OCI-LY1 (cell line): ENCODE data around the gene GCKR.

Experiments
- H2AFZ ChIP-seq: fragments of 200-600 bp; sonication (generic), shearing (Covaris generic); 2 replicates; pipeline ENCODE4 v1.6.0; 2014; ENCODE audit warnings: antibody characterized with exemption, mild to moderate bottlenecking, low read length
- H3F3A ChIP-seq: fragments of 200-600 bp; sonication (generic), shearing (Covaris generic); 2 replicates; pipeline ENCODE4 v1.6.0; 2014; ENCODE audit warnings: mild to moderate bottlenecking, antibody characterized with exemption, low read length, moderate library complexity; ENCODE audit not compliant: insufficient read depth
- H3K27ac ChIP-seq: fragments of 200-600 bp; sonication (generic); 2 replicates; pipeline ENCODE4 v1.5.1; 2014; ENCODE audit warnings: low read length, mixed run types, mild to moderate bottlenecking, low read depth; ENCODE audit not compliant: poor library complexity, severe bottlenecking
- H3K27me3 ChIP-seq: fragments of 200-600 bp; sonication (generic); 2 replicates; pipeline ENCODE4 v1.6.0; 2014; ENCODE audit warnings: antibody characterized with exemption, mild to moderate bottlenecking, low read length, moderate library complexity; ENCODE audit not compliant: insufficient read depth
- H3K36me3 ChIP-seq: fragments of 200-600 bp; sonication (generic); 2 replicates; pipeline ENCODE4 v1.6.1; 2014; ENCODE audit warnings: mild to moderate bottlenecking, antibody characterized with exemption, low read length, moderate library complexity, mixed read lengths; ENCODE audit not compliant: insufficient read depth
- H3K4me1 ChIP-seq: fragments of 200-600 bp; sonication (generic); 2 replicates; pipeline ENCODE4 v1.5.1; 2014; ENCODE audit warnings: mild to moderate bottlenecking, low read length, moderate library complexity; ENCODE audit not compliant: insufficient read depth, severe bottlenecking
- H3K4me2 ChIP-seq: fragments of 200-600 bp; sonication (generic), shearing (Covaris generic); 2 replicates; pipeline ENCODE4 v1.6.1; 2014; ENCODE audit warnings: low read length
- H3K4me3 ChIP-seq: fragments of 200-600 bp; sonication (generic); 2 replicates; pipeline ENCODE4 v1.5.1; 2014; ENCODE audit warnings: low read length, low read depth, mild to moderate bottlenecking, mixed read lengths; ENCODE audit not compliant: poor library complexity, severe bottlenecking
- H3K79me2 ChIP-seq: fragments of 200-600 bp; shearing (Covaris generic); 2 replicates; pipeline ENCODE4 v1.6.1; 2016; ENCODE audit warnings: mixed run types, low read length, mixed read lengths; ENCODE audit not compliant: insufficient read depth
- H3K9ac ChIP-seq: fragments of 200-600 bp; sonication (generic), shearing (Covaris generic); 2 replicates; pipeline ENCODE4 v1.6.1; 2014; ENCODE audit warnings: mild to moderate bottlenecking, low read length, mixed read lengths
- H3K9me2 ChIP-seq: fragments of 200-600 bp; sonication (generic), shearing (Covaris generic); 2 replicates; pipeline ENCODE4 v1.6.1; 2014; ENCODE audit warnings: low read depth, mild to moderate bottlenecking, low read length, mixed read lengths
- H3K9me3 ChIP-seq: fragments of 200-600 bp; shearing (Covaris generic); 2 replicates; pipeline ENCODE4 v1.6.1; 2014; ENCODE audit warnings: low read length, mixed read lengths
- H4K20me1 ChIP-seq: fragments of 200-600 bp; sonication (generic), shearing (Covaris generic); 2 replicates; pipeline ENCODE4 v1.6.0; 2016; ENCODE audit warnings: mild to moderate bottlenecking, low read length; ENCODE audit not compliant: insufficient read depth
- CTCF ChIP-seq: fragments of 200-600 bp; sonication (generic), shearing (Covaris generic); IDR thresholded peaks from 2 replicates; pipeline ENCODE4 v1.5.1; 2017; ENCODE audit warnings: mild to moderate bottlenecking, antibody characterized with exemption, low read length, moderate library complexity, mixed read lengths
- EZH2 ChIP-seq: fragments of 200-600 bp; sonication (generic), shearing (Covaris generic); IDR thresholded peaks from 2 replicates; pipeline ENCODE4 v1.8.0; 2017; ENCODE audit warnings: borderline replicate concordance, mixed run types, mild to moderate bottlenecking, antibody characterized with exemption, low read length, moderate library complexity, mixed read lengths

GCKR gene

GRCh38 chr2:27494284-27494943 is 2.2 kb upstream of the GCKR start:
- no peak overlapping the region for H3K9ac ChIP-seq
- H3K79me2 ChIP-seq = no peaks in the 10 kb centered on the region
- H3K27ac ChIP-seq = no peak overlapping the region
- H3K4me3 ChIP-seq = peak overlapping the region; percentile 37
- peaks cover 6% of the 10 kb centered on the region; the same call in 1 of the 2 replicates for H3K27me3 ChIP-seq
- TF ChIP-seq CTCF = no peak
- TF ChIP-seq EZH2 = no peak
- peak overlapping the region; percentile 34; the same call in 1 of the 2 replicates for H3K4me2 ChIP-seq
- H3K9me2 ChIP-seq = no peaks in the 10 kb centered on the region
- peaks cover 6% of the 10 kb centered on the region for H3K4me1 ChIP-seq
- H4K20me1 ChIP-seq = no peaks in the 10 kb centered on the region
- H2AFZ ChIP-seq = no peak overlapping the region
- H3F3A ChIP-seq = no peaks in the 10 kb centered on the region
- H3K9me3 ChIP-seq = no peaks in the 10 kb centered on the region
- H3K36me3 ChIP-seq = no peaks in the 10 kb centered on the region

GRCh38 chr2:27494944-27495554 is 1.6 kb upstream of the GCKR start, which contains the start of gene FNDC4:
Gene FNDC4, minus strand, starts transcription at chr2:27495200. Its CDS starts 521 bp downstream, at chr2:27494679.
- Histone ChIP-seq H3K4me2 (peak within 1 kb of the TSS; percentile 34; the same call in 1 of the 2 replicates), H3K27ac (no peak within 1 kb of the TSS), H3K4me1 (peaks cover 3% of the 10 kb centered on the region), H3K9me2 (no peaks in the 10 kb centered on the region), H3K9ac (no peak within 1 kb of the TSS), H3K79me2 (no peaks in the 10 kb centered on the region), H2AFZ (no peak within 1 kb of the TSS), H3K9me3 (no peaks in the 10 kb centered on the region), H3K4me3 (peak within 1 kb of the TSS; percentile 37), H3K27me3 (peaks cover 6% of the 10 kb centered on the region; the same call in 1 of the 2 replicates), H4K20me1 (no peaks in the 10 kb centered on the region), H3K36me3 (no peaks in the 10 kb centered on the region), H3F3A (no peaks in the 10 kb centered on the region)
- TF ChIP-seq EZH2 = no peak
- no peak for TF ChIP-seq CTCF

GRCh38 chr2:27495840-27496356 is 741 bp upstream of the GCKR start:
- Histone ChIP-seq H3K27me3 (peaks cover 6% of the 10 kb centered on the region; the same call in 1 of the 2 replicates), H3K4me1 (no peaks in the 10 kb centered on the region), H3K36me3 (no peaks in the 10 kb centered on the region), H3F3A (no peaks in the 10 kb centered on the region), H2AFZ (no peak overlapping the region), H4K20me1 (no peaks in the 10 kb centered on the region), H3K9me2 (no peaks in the 10 kb centered on the region), H3K79me2 (no peaks in the 10 kb centered on the region), H3K9ac (no peak overlapping the region), H3K27ac (no peak overlapping the region), H3K4me2 (no peak overlapping the region), H3K9me3 (no peaks in the 10 kb centered on the region), H3K4me3 (no peak overlapping the region)
- TF ChIP-seq CTCF = no peak
- no peak for TF ChIP-seq EZH2
